Liver (tissue), 9 donors: Measurements from ENCODE around the gene CEBPG. TPM values are rescaled to one million over a fixed set of nuclear protein-coding genes. Genes with fewer than 3 reads are reported as not detected.
A peak's percentile ranks its signal among the peaks of the same experiment; 100 is the strongest.

Experiments used
- DNase-seq: peaks from one replicate; pipeline ENCODE4 v3.0.0-alpha.2; 2017; ENCODE audit warnings: low spot score
- H3K27ac ChIP-seq, 2 donors: one replicate each; pipeline ENCODE4 v1.7.0; 2013; ENCODE audit warnings: inconsistent platforms in 2 of 2, low read length in 2 of 2, control low read depth in 1 of 2, low read depth in 1 of 2, mild to moderate bottlenecking in 1 of 2
- H3K27me3 ChIP-seq, 4 donors: one replicate each; pipeline versions ENCODE4 v1.6.1 to v1.7.0; 2013; ENCODE audit warnings: low read length in 3 of 4, inconsistent platforms in 1 of 4, mild to moderate bottlenecking in 1 of 4, moderate library complexity in 1 of 4; ENCODE audit not compliant: control insufficient read depth in 4 of 4, insufficient read depth in 4 of 4
- H3K36me3 ChIP-seq, 4 donors: one replicate each; pipeline versions ENCODE4 v1.6.1 to v1.7.0; 2013; ENCODE audit warnings: low read length in 3 of 4, mild to moderate bottlenecking in 3 of 4, low read depth in 1 of 4, moderate library complexity in 1 of 4; ENCODE audit not compliant: control insufficient read depth in 4 of 4, insufficient read depth in 3 of 4
- H3K4me1 ChIP-seq, 4 donors: one replicate each; pipeline versions ENCODE4 v1.6.1 to v1.7.0; 2013; ENCODE audit warnings: low read length in 3 of 4, mild to moderate bottlenecking in 3 of 4, moderate library complexity in 1 of 4; ENCODE audit not compliant: control insufficient read depth in 4 of 4, insufficient read depth in 4 of 4
- H3K4me3 ChIP-seq, 3 donors: one replicate each; pipeline versions ENCODE4 v1.6.1 to v1.7.0; 2013; ENCODE audit warnings: low read length in 3 of 3, control low read depth in 1 of 3, low read depth in 1 of 3, mild to moderate bottlenecking in 1 of 3
- H3K9ac ChIP-seq, 2 donors: one replicate each; pipeline ENCODE4 v1.7.0; 2013; ENCODE audit warnings: low read length in 2 of 2, mild to moderate bottlenecking in 2 of 2, moderate library complexity in 2 of 2, control low read depth in 1 of 2, low read depth in 1 of 2
- H3K9me3 ChIP-seq, 4 donors: one replicate each; pipeline versions ENCODE4 v1.6.1 to v1.7.0; 2013; ENCODE audit warnings: low read length in 3 of 4; ENCODE audit not compliant: control insufficient read depth in 4 of 4
- EGR1 ChIP-seq, 2 donors: IDR thresholded peaks; 2 replicates each; pipeline ENCODE4 v1.6.1; 2016 to 2018; ENCODE audit warnings: antibody characterized with exemption in 2 of 2, low read depth in 2 of 2
- FOXA1 ChIP-seq: IDR thresholded peaks from 2 replicates; pipeline ENCODE4 v1.6.1; 2016; ENCODE audit warnings: antibody characterized with exemption
- GABPA ChIP-seq, 2 donors: IDR thresholded peaks in 1 of 2; conservative IDR thresholded peaks in 1 of 2; 2 replicates each; pipeline ENCODE4 v1.6.1; 2016; ENCODE audit warnings: antibody characterized with exemption in 2 of 2, mild to moderate bottlenecking in 1 of 2, moderate library complexity in 1 of 2
- HNF4A ChIP-seq, 2 donors: conservative IDR thresholded peaks; 2 replicates each; pipeline ENCODE4 v1.6.1; 2016; ENCODE audit warnings: antibody characterized with exemption in 2 of 2, mild to moderate bottlenecking in 2 of 2
- HNF4G ChIP-seq: IDR thresholded peaks from 2 replicates; pipeline ENCODE4 v1.6.1; 2016; ENCODE audit warnings: antibody characterized with exemption
- JUND ChIP-seq, 2 donors: IDR thresholded peaks; 2 replicates each; pipeline ENCODE4 v1.6.1; 2016; ENCODE audit warnings: antibody characterized with exemption in 2 of 2
- NR2F2 ChIP-seq: IDR thresholded peaks from 2 replicates; pipeline ENCODE4 v1.6.1; 2016; ENCODE audit warnings: antibody characterized with exemption
- RAD21 ChIP-seq, 2 donors: IDR thresholded peaks; 2 replicates each; pipeline ENCODE4 v1.6.1; 2016; ENCODE audit warnings: antibody characterized with exemption in 2 of 2, mild to moderate bottlenecking in 2 of 2
- REST ChIP-seq: IDR thresholded peaks from 2 replicates; pipeline ENCODE4 v1.6.1; 2016; ENCODE audit warnings: antibody characterized with exemption, mild to moderate bottlenecking
- RXRA ChIP-seq, 2 donors: IDR thresholded peaks; 2 replicates each; pipeline ENCODE4 v1.6.1; 2017 to 2018; ENCODE audit warnings: antibody characterized with exemption in 2 of 2, mild to moderate bottlenecking in 1 of 2
- SP1 ChIP-seq: IDR thresholded peaks from 2 replicates; pipeline ENCODE4 v1.6.1; 2018; ENCODE audit warnings: antibody characterized with exemption, mild to moderate bottlenecking
- TAF1 ChIP-seq: conservative IDR thresholded peaks from 2 replicates; pipeline ENCODE4 v1.6.1; 2016; ENCODE audit warnings: antibody characterized with exemption, mild to moderate bottlenecking
- YY1 ChIP-seq: IDR thresholded peaks from 2 replicates; pipeline ENCODE4 v1.6.1; 2016; ENCODE audit warnings: antibody characterized with exemption, mild to moderate bottlenecking
- ZBTB33 ChIP-seq: IDR thresholded peaks from 2 replicates; pipeline ENCODE4 v1.6.1; 2016; ENCODE audit warnings: antibody characterized with exemption
- WGBS: extraction: QIAGEN DNeasy Blood & Tissue Kit; methylation state at CpG from one replicate; pipeline ENCODE4 v1.1.7; 2013; 5-methylcytosine and 5-hydroxymethylcytosine counted together
- polyA plus RNA-seq, 2 donors: library from polyadenylated mRNA; stranded (reverse) in 1 of 2; unstranded in 1 of 2; fragments of 200-250 nt in 1 of 2; fragments of >200 nt in 1 of 2; fragmentation: Nextera tagmentation in 1 of 2; extraction: Ambion mirVana in 1 of 2; gene quantifications; one replicate each; pipeline versions ENCODE4 v1.2.1 to v1.2.3, GENCODE V29; 2013 to 2015
- total RNA-seq, 2 donors: library from RNA; depleted of rRNA; stranded (reverse); fragments of >200 nt; gene quantifications; one replicate each; pipeline ENCODE4 v1.2.3, GENCODE V29; 2014
- TF ChIP-seq, protein P1 (sequence below): IDR thresholded peaks from 2 replicates; pipeline ENCODE4 v1.6.1; 2016; ENCODE audit warnings: antibody characterized with exemption
- TF ChIP-seq, protein P2 (sequence below): IDR thresholded peaks from 2 replicates; pipeline ENCODE4 v1.6.1; 2016; ENCODE audit warnings: antibody characterized with exemption
- donor health status: healthy.
- donor health status: healthy.
- donor health status: healthy.
- donor health status: healthy.
- donor health status: healthy.

Gene CEBPG
- total and polyA plus RNA-seq, 4 donors, result 16.9 to 36.1 (median 24.2) TPM

DNA sequence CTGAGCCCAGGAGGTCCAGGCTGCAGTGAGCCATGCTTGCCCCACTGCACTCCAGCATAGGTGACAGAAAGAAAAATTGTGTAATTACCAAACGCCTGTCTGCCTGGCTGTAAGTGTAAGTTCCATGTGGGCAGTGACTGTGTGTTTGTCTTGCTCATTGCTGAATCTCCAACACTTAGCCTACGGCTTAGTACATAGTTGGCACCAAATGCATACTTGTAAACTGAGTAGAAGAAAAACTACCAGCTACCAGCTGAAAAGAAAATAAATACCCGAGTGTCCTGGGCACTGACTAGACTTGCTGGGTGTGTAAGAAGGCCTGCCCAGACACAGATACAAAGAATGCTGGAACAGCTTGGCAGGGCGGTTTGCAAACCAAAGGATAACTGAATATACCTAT, 2.7 kb upstream of the CEBPG start (continued):
- TF ChIP-seq ZBTB33, result no peak

GRCh38 chr19:33374236-33374714, 766 bp downstream of the CEBPG start:
- Histone ChIP-seq H3K27me3 (no peaks in the 10 kb centered on the region), H3K4me1 (peaks cover 8 to 54% (median 37%) of the 10 kb centered on the region in 4 donors)
- no peak for DNase-seq

DNA sequence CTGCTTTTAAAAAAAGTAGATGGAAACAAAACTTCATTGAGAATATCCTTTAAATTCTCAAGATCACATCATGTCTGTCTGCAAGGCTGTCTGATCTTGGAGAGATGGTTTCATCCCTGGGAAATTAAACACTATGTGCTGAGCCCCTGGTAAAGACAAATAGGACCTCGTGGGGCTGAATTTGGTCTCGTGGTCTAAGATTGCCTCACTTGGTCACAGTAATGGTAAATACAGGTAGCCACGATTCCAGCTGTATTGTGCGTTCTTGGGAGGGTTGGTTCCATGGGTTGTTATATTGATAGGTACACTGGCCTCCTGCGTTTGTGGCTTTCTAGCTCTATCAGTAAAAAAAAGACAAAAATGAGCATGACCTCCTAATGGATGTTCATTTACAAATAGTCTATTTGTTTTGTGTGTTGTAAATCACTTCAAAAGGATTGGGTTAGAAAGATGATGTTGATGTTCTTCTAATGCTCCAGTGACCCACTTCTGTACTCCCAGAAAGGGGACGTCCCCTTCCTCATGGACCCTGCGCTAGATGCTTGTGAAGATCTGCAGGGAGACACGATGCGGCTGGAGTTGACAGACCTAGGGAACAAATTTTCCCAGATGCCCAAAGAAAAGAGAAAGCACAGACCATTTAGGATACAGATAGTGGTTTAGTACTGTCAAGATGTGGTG, 1.8 kb downstream of the CEBPG start:
- Histone ChIP-seq H3K4me1 (peaks cover 8 to 59% (median 44%) of the 10 kb centered on the region in 4 donors), H3K9ac (peak overlapping the region; percentile 89 to 100), H3K4me3 (peak overlapping the region; percentile 92 to 94 (median 93)), H3K36me3 (no peaks in the 10 kb centered on the region), H3K27me3 (no peaks in the 10 kb centered on the region), H3K27ac (peak overlapping the region; percentile 92 to 96), H3K9me3 (no peaks in the 10 kb centered on the region)
- WGBS, result 33% methylated on average over 9 of the region's 9 CpGs
- DNase-seq, result no peak
- TF ChIP-seq YY1 (no peak), RAD21 (IDR thresholded peaks at IDR 0.05) (peak in 1 of 2 donors; percentile 29), TAF1 (no peak), SP1 (no peak), RXRA (IDR thresholded peaks at IDR 0.05) (no peak), NR2F2 (no peak), HNF4A (conservative IDR thresholded peaks at IDR 0.05) (peak; percentile 4 to 6), REST (no peak), ZBTB33 (no peak), GABPA (IDR thresholded peaks at IDR 0.05 in 1 of 2, conservative IDR thresholded peaks at IDR 0.05 in 1 of 2) (no peak), HNF4G (no peak)

More at GRCh38 chr19:33374236-33374714, 766 bp downstream of the CEBPG start:
- Histone ChIP-seq H3K9me3 (no peaks in the 10 kb centered on the region), H3K4me3 (peak overlapping the region; percentile 92 to 94 (median 93)), H3K9ac (peak overlapping the region; percentile 89 to 100), H3K36me3 (no peaks in the 10 kb centered on the region), H3K27ac (peak overlapping the region; percentile 92 to 96)
- 1% methylated on average over 22 of the region's 22 CpGs for WGBS
- TF ChIP-seq RAD21 (IDR thresholded peaks at IDR 0.05) (peak in 1 of 2 donors; percentile 43), ZBTB33 (no peak), EGR1 (IDR thresholded peaks at IDR 0.05; ENCODE audit: low read depth in 2 of 2) (no peak), FOXA1 (no peak), TAF1 (peak; percentile 25), HNF4G (no peak), JUND (IDR thresholded peaks at IDR 0.05) (no peak), RXRA (IDR thresholded peaks at IDR 0.05) (no peak), HNF4A (conservative IDR thresholded peaks at IDR 0.05) (no peak)
- TF ChIP-seq, protein P1, sequence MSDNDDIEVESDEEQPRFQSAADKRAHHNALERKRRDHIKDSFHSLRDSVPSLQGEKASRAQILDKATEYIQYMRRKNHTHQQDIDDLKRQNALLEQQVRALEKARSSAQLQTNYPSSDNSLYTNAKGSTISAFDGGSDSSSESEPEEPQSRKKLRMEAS, result no peak
- TF ChIP-seq, protein P2, sequence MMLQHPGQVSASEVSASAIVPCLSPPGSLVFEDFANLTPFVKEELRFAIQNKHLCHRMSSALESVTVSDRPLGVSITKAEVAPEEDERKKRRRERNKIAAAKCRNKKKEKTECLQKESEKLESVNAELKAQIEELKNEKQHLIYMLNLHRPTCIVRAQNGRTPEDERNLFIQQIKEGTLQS, result no peak
